ENCODE measurements around the gene SLC37A4.
A peak's percentile ranks its signal among the peaks of the same experiment; 100 is the strongest.
"Not testable (repeated sequence)": the region's sequence is repeated elsewhere in the genome, so short reads cannot be mapped to it uniquely, and the experiment has no call there.

SLC37A4 gene

DNA sequence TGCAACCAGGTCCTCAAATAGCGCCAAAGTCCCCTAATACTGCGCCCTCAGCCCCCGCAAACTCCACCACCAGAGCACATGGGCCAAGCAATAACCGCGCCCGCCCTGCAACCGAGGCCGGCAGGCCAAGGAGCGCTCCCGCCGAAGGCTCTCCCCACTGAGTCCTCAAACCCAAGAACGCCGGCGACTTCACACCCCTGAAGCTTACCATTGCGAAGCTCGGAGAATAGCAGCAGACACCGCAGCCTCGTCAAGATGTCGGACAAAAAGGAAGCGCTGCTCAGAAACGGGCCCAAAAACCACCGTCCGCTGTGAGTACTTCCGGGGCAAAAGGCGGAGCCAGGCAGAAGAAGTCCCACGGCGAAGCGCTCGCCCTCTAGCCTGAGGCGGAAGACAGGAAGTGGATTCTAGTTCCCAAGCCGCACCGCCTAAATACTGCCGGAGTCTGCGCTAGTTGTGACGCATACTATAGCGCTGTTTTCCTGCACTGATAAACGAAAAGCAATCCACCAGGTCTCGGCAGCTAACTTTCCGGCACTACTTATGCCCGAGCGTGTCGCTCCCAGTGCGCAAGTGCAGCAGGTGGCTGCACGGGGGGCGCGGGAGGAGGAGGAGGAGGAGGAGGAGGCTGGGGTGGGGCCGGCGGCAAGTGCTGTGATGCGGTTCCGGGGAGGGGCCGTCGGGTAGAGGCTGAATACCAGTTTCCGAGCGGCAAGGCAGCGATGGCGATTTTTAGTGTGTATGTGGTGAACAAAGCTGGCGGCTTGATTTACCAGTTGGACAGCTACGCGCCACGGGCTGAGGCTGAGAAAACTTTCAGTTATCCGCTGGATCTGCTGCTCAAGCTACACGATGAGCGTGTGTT, 12.4 kb downstream of the SLC37A4 start, which contains the start of the genes RPS25 and TRAPPC4:
RPS25 (minus strand) TSS at position 270 of the 865 bp plus-strand sequence; CDS start at position 211, 59 bp downstream.
TRAPPC4 (plus strand) TSS at position 693 of the 865 bp plus-strand sequence; CDS start at position 723, 30 bp downstream.
- peak; percentile 97 for DNase-seq (ENCODE audit: low read depth, low spot score)

DNA sequence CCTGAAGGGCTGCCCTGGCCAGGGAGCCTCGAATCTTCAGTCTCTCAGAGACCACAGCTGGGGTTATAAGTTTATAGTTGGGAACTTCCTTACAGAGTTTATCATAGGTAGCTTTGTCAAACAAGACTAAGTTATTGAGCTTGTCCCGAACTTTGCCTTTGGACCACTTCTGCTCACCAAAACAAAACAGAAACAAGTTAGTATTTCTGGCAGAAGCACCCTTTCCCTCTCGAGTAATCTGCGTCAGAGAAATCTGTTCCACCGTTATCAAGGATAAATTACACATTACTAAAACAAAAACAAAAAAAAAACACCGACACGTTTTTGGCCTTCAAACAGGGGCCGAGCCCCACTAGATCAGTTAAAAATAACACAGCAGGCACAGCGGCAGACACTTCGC, 13.3 kb downstream of the SLC37A4 start:
- DNase-seq (ENCODE audit: low read depth, low spot score), result not testable (repeated sequence)

DNA sequence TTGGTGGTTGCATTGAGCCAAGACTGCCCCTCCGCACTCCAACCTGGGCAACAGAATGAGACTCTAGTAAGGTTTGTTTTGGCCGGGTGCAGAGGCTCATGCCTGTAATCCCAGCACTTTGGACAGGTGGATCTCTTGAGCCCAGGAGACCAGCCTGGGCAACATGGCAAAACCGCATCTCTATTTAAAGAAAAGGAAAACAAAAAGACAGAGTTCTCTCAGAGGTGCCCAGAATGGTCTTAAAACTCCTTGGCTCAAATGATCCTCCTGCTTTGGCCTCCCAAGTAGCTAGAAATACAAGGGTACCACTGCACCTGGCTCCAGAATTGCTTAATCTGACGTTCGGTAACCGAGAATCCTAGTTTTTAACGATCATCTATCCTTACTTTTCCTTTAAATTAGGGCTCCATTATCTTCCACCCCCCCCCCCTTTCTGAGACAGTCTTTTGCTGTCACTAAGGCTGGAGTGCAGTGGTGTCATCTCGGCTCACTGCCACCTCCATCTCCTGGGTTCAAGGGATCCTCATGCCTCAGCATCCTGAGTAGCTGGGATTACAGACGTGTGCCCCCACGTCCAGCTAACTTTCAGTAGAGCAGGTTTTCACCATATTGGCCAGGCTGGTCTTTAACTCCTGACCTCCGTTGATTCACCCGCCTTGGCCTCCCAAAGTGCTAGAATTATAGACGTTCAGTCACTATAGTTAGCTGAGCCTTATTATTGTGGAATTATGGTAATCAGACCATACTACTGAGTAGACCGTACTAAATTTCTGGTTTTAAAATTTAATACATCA, 14.3 kb downstream of the SLC37A4 start:
- DNase-seq (ENCODE audit: low read depth, low spot score), result no peak

DNA sequence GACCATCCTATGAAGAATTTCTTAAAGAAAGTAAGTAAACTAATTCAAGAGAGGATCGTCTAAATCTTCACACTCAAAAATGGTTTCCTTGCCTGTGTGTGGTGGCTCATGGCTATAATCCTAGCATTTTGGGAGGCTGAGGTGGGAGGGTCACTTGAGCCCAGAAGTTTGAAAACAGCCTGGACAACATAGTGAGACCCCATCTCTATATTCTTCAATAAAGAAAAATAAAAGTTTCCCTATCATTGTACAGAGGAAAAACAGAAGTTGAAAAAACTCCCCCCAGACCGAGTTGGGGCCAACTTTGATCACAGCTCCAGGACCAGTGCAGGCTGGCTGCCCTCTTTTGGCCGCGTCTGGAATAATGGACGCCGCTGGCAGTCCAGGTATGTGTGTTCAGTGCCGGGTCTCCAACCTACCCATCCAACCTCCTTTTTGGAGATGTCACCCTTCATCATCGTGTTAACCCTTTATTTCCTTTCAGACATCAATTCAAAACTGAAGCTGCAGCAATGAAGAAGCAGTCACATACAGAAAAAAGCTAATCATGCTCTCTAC, 15.5 kb downstream of the SLC37A4 start:
- no peak for DNase-seq (ENCODE audit: low read depth, low spot score)

DNA sequence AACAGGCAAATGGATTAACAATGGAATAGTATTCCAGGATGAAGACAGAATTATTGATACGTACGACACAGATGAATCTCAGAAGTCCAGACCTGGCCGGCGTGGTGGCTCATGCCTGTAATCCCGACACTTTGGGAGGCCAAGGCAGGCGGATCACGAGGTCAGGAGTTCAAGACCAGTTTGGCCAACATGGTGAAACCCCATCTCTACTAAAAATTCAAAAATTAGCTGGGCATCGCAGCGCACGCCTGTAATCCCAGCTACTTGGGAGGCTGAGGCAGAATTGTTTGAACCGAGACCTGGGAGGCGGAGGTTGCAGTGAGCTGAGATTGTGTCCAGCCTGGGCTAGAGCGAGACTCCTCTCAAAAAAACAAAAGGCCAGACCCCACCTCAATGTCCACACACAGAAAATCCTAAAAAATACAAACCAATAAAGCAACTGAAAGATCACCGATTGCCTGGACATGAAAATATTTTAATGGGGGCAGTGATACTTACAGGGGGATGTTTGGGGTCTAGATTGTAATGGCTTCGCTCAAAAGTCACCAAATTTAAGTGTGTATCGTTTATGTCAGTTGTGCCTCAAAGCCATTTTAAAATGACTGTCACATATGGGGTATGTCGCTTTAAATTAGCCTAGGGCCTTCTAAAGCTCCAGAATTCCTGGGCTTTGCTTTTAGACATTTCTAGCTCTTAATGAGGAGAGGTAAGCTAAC, 16.3 kb downstream of the SLC37A4 start:
- DNase-seq (ENCODE audit: low read depth, low spot score), result no peak

DNA sequence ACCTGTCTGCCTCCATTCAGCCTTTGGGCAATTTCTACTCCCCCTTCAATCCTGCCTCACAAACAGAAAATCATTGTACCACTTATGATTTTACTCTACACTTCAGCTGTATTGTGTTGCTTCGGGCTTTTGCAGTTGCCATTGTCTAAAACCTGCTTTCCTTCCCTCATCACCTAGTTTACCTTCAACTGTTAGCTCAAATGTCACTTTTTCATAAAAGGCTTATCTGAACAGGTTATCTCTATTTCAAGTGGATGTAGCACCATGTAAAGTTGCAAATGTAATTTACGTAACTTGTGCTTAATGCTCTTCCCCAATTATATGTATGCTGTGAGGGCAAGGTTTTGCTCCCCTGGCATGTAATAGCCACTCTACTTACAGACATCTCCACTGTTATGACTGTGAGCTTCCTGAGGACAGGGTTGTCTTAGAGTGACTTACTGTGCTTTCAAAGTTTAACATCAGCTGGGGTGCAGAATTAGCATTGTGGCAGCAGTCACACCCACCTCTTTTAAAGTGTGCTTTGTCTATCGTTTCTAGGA, 18.0 kb downstream of the SLC37A4 start:
- DNase-seq (ENCODE audit: low read depth, low spot score), result no peak

DNA sequence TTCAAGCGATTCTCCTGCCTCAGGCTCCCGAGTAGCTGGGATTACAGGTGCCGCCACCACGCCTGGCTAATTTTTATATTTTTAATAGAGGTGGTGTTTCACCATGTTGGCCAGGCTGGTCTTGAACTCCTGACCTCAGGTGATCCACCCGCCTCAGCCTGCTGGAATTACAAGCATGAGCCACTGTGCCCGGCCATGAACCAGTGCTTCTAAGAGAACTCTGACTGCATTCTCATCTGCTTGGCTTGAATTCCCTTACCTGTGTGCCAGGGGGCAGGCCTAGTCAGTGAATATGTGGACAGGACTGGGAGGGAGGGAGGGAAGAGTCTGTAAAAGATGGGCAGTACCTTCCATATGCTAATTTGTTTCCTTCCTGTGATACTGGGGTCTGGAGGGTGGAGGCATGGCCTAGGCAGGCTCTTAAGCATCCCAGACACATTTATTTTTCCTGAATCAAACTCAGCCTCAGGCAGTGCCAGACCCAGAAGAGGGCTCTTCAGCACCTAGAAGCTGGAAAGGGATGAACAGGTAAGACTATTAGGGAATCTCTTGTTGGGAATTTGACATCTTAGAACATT, 19.1 kb downstream of the SLC37A4 start:
- no peak for DNase-seq (ENCODE audit: low read depth, low spot score)

DNA sequence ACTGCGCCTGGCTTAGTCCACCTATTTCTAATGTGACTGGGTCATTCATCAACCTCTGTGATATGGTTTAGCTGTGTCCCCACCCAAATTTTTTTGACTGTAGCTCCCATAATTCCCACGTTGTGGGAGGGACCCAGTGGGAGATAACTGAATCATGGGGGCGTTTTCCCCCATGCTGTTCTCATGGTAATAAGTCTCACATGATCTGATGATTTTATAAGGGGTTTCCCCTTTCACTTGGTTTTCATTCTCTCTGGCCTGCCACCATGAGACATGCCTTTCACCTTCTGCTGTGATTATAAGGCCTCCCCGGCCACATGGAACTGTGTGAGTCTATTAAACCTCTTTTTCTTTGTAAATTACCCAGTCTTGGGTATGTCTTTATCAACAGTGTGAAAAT, 24.0 kb downstream of the SLC37A4 start:
- no peak for DNase-seq (ENCODE audit: low read depth, low spot score)

DNA sequence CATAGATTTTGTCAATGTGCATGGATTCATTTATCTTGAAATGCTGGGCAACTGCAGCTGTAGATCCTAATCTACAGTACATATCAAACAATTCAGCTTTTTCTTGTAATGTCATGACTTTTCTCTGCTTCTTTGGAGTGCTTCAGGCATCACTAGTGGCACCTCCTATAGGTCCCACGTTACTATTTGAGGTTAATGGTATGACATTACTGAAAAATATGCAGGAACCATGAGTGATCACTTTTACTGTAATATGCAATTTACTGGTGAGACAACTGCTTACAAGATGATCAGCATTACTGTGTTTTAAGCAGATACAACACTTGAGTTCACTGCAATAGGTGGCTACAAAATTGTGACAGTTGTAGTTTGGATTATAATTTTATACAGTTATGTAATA, 29.8 kb downstream of the SLC37A4 start:
- DNase-seq (ENCODE audit: low read depth, low spot score), result no peak

DNA sequence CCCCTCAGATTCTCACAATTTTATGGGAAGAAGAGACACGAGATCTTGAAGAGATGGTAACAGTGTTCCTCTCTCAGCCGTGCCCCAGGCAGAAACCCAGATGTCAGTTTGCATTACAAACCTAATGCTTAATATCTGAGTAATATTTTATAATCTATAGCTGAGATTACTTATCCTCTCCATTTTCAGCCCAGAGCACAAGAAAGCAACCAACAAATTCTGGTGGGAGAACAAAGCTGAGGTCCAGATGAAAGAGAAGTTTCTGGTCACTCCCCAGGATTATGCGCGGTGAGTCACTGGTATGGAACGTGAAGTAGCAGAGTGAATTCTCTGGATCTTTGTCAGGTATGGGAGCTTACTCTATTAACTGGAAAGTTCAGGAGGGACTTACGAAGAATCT, 31.9 kb downstream of the SLC37A4 start:
- peak; percentile 94 for DNase-seq (ENCODE audit: low read depth, low spot score)

DNA sequence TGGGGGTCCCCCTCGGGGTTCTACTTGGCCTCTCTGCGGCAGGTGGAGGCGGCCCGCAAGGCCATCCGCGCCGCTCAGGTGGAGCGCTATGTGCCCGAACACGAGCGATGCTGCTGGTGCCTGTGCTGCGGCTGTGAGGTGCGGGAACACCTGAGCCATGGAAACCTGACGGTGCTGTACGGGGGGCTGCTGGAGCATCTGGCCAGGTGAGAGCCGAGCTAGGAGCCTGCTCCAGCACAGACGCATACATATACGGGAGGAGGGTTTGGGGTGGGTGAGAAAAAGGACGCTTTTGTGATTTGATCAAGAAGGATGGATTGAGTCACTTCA, 32.3 kb downstream of the SLC37A4 start:
- DNase-seq (ENCODE audit: low read depth, low spot score), result peak; percentile 51

DNA sequence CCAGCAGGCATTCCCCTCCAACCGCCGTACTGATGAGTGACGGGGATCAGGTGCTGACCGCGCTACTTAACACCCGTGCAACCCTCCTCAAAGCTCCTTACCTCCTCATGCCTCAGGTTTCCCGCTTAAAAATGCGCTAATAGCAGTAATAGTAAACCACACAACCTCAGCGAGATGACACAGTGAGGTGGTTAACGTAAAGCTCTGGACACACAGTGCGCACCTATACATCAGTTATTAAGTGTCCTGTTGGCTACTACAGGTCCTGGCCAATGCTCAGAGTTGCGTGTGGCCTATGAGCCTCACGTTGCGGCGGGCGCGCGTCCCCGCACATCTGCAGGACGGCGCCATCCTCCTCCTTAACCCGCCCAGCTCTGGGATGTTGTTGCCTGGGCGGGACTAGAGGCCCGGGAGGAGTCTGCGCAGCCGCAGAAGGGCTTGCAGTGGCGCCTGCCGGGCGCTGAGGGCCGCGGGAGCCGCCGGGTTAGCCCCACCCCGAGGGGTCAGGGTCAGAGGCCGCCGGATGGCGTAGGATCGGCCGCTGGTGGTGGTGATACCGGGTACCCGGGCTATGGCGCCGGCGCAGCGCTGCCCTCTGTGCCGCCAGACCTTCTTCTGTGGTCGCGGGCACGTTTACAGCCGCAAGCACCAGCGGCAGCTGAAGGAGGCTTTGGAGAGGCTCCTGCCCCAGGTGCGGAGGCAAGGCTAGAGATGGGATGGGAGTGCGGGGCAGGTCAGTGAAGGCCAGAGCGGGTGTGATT, 32.9 kb downstream of the SLC37A4 start, which contains the start of gene CENATAC:
CENATAC (plus strand) TSS at position 512 of the 761 bp plus-strand sequence; CDS start at position 572, 60 bp downstream.
- peak; percentile 94 for DNase-seq (ENCODE audit: low read depth, low spot score)

DNA sequence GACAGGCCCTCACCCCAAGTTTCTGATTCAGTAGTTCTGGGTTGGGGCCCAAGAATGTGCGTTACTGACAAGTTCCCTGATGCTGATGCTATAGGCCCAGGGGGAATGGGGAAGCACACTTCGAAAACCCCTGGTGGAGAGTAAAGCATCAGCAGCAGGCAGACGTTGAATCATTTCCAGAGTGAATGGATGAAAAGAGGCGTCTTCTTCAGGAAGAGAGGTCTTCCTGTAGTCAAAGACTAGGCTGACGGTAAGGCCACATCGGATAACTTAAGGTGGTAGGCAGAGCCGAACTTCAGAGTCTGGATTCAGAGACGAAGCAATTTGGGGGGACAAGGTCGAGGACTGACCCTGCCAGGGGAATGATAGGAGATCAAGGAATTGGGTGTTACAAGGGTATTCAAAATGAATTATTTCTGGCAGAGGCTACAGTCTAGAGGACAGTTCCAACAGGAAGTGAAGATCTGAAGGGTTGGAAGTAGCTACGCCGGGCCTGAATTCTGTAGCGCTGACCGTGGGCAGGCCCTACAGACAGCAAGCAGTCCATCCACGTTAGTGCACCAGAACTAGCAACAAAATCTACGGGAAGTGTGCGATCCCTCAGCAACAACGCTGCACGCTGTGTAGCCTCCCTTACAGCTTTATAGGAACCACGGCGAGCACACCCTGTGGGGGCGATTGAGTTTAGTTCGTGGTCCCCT, 33.6 kb downstream of the SLC37A4 start:
- no peak for DNase-seq (ENCODE audit: low read depth, low spot score)

DNA sequence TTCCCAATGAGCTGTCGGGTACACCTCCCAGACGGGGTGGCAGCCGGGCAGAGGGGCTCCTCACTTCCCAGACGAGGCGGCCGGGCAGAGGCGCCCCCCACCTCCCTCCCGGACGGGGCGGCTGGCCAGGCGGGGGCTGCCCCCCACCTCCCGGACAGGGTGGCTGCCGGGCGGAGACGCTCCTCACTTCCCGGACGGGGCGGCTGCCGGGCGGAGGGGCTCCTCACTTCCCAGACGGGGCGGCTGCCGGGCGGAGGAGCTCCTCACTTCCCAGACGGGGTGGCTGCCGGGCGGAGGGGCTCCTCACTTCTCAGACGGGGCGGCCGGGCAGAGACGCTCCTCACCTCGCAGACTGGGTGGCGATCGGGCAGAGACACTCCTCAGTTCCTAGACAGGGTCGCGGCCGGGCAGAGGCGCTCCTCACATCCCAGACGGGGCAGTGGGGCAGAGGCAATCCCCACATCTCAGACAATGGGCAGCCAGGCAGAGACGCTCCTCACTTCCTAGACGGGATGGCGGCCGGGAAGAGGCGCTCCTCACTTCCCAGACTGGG, 39.1 kb downstream of the SLC37A4 start:
- DNase-seq (ENCODE audit: low read depth, low spot score), result not testable (repeated sequence)

DNA sequence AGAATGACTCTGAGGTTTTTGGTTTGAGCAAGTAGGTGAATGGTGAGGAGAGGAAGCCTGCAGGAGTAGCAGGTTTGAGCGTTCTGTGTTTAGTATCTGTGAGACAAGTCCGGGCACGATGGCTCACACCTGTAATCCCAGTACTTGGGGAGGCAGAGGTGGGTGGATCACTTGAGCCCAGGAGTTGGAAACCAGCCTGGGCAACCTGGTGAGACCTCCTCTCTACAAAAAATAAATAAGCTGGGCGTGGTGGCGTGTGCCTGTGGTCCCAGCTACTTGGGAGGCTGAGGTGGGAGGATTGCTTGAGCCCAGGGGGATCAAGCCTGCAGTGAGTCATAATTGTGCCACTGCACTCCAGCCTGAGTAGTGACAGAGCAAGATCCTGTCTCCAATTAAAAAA, 42.4 kb downstream of the SLC37A4 start:
- DNase-seq (ENCODE audit: low read depth, low spot score), result no peak

DNA sequence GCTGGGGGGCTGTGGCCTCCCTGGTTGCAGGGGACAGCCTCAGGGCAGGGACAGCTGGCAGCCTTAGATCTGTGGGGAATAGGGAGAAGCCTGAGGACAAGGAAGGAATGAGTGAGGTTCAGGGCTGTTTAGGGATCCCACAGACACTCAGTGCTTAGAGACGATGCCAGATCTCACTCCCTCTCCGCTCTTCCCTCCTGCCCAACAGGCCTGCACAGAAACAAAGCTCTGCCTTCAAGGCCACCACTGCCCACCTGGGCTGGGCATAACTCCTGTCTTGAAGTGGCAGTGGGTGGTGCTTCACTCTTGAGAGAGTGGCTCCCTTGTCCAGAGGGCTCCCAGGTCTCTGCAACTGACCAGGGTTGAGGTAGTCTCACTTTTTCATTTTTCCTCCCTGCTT, 45.9 kb downstream of the SLC37A4 start:
- no peak for DNase-seq (ENCODE audit: low read depth, low spot score)

DNA sequence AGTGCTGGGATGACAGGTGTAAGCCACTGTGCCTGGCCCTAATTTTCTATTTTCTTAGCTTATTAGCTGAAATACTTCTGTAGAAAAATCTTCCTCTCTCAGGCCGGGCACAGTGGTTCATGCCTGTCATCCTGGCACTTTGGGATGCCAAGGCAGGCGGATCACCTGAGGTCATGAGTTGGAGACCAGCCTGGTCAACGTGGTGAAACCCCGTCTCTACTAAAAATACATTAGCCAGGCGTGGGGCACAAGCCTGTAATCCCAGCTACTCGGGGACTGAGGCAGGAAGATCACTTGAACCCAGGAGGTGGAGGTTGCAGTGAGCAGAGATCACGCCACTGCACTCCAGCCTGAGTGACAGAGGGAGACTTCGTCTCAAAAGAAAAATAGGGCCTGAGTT, 46.3 kb downstream of the SLC37A4 start:
- not testable (repeated sequence) for DNase-seq (ENCODE audit: low read depth, low spot score)

DNA sequence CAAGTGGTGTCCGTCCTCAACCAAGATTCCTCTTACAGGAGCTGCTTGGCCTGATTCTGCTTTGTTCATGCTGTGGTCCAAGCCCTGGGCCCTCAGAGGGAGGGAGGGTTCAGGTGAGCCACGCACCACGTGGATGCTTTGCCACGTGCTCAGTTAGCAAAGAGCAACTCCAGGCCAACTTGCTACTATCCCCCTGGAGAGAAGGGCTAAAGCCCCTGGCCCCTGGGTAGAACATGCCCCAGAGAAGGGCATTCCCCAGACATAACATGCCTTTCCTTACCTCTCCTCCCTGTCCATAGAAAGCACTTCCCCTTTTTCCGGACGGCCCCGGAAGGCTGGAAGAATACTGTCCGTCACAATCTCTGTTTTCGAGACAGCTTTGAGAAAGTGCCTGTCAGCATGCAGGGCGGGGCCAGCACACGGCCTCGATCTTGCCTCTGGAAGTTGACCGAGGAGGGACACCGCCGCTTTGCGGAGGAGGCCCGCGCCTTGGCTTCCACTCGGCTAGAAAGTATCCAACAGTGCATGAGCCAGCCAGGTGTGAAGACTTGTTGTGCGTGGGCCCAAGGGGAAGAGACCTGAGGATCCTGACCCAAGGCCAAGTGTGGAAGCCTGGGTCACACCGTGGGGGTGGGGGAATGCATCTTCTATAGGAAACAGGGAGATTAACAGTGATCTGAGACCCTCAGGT, 50.3 kb downstream of the SLC37A4 start:
- DNase-seq (ENCODE audit: low read depth, low spot score), result no peak

DNA sequence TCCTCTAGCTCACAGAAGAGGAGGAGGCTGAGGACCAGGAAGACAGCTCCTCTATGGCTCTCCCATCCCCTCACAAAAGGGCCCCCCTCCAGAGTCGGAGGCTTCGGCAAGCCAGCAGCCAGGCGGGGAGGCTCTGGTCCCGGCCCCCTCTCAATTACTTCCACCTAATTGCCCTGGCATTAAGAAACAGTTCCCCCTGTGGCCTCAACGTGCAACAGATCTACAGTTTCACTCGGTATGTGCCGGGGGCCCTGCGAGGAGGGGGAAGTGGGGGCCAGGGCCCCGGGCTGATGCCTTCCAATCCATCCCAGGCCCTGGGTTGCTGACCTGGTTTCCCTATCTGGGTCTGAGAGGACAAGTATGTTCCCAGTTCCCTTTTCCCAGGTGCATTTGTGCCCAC, 51.2 kb downstream of the SLC37A4 start:
- no peak for DNase-seq (ENCODE audit: low read depth, low spot score)
